A549 treated with ZK216348 at 1 μM for 4 hours (cell line): ENCODE results near the gene DAZ2. TPM values are rescaled to one million over a fixed set of nuclear protein-coding genes. Genes with fewer than 3 reads are reported as not detected.

ENCODE experiments used
- total RNA-seq: library from RNA; stranded (reverse); fragments of 200-300 nt; extraction: Qiagen RNA extraction; gene quantifications from 5 replicates; pipeline ENCODE4 v1.2.3, GENCODE V29; 2022; ENCODE audit warnings: low read depth

Gene DAZ2, protein sequence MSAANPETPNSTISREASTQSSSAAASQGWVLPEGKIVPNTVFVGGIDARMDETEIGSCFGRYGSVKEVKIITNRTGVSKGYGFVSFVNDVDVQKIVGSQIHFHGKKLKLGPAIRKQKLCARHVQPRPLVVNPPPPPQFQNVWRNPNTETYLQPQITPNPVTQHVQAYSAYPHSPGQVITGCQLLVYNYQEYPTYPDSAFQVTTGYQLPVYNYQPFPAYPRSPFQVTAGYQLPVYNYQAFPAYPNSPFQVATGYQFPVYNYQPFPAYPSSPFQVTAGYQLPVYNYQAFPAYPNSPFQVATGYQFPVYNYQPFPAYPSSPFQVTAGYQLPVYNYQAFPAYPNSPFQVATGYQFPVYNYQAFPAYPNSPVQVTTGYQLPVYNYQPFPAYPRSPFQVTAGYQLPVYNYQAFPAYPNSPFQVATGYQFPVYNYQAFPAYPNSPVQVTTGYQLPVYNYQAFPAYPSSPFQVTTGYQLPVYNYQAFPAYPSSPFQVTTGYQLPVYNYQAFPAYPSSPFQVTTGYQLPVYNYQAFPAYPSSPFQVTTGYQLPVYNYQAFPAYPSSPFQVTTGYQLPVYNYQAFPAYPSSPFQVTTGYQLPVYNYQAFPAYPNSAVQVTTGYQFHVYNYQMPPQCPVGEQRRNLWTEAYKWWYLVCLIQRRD
- total RNA-seq = not detected in 5 replicates

DNA sequence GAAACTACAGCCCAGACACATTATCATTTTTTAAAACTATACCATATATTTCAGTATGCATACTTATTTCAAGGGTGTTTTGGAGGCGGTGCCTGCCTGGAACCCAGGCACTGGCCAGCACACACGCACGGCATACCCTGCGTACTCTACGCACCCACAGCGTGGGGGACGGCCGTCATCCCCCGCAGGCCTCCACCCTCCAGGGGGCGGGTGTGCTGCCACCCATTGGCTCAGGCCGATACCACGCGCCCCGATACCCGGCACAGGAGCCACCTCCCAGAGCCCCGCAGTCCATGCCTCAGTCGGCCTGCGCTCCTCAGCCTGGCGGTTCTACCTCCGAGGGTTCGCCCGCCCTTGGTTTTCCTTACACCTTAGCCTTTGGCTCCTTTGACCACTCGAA lies at the start of gene DAZ2:
TSS of gene DAZ2 (plus strand) at position 301 of the 400 bp plus-strand sequence. CDS start 208 bp downstream, outside the sequence.

DNA sequence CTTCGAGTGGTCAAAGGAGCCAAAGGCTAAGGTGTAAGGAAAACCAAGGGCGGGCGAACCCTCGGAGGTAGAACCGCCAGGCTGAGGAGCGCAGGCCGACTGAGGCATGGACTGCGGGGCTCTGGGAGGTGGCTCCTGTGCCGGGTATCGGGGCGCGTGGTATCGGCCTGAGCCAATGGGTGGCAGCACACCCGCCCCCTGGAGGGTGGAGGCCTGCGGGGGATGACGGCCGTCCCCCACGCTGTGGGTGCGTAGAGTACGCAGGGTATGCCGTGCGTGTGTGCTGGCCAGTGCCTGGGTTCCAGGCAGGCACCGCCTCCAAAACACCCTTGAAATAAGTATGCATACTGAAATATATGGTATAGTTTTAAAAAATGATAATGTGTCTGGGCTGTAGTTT lies 20.4 kb upstream of the DAZ2 start, which contains the start of gene DAZ1:
TSS of gene DAZ1 (minus strand) at position 101 of the 400 bp plus-strand sequence. CDS start 208 bp downstream, outside the sequence.

Other genes starting within 250 kb of the DAZ2 start
- gene BPY2, start 235.3 kb upstream of the DAZ2 start, total RNA-seq = not detected in 5 replicates
- not detected in 5 replicates for gene DAZ1, start 20.5 kb upstream of the DAZ2 start, total RNA-seq